Measurements from ENCODE around the gene KCNJ6. TPM values are rescaled to one million over a fixed set of nuclear protein-coding genes. Genes with fewer than 3 reads are reported as not detected.

Gene KCNJ6
- total and polyA plus RNA-seq, 7 experiments from 2014 or later = 0.01 TPM; not detected in 6

- Histone ChIP-seq H3K36me3 (ENCODE audit: control insufficient read depth in 2 of 3, insufficient read depth in 3 of 3, low read length in 3 of 3) (no peaks in the 10 kb centered on the region), H3K4me1 (ENCODE audit: control insufficient read depth in 2 of 2, insufficient read depth in 2 of 2, low read length in 2 of 2) (no peaks in the 10 kb centered on the region), H3K27me3 (ENCODE audit: control insufficient read depth in 2 of 2, insufficient read depth in 2 of 2, low read length in 2 of 2) (peaks cover 0 to 5% of the 10 kb centered on the region in 2 donors), H3K27ac (ENCODE audit: low read depth, low read length) (no peak overlapping the region), H3K9me3 (ENCODE audit: control insufficient read depth in 2 of 3, low read length in 3 of 3) (no peaks in the 10 kb centered on the region), H3K4me3 (ENCODE audit: low read length) (no peak overlapping the region)
- Mint-ChIP-seq H3K36me3 (no peaks in the 10 kb centered on the region), H3K9me3 (peaks cover 0 to 10% (median 0%) of the 10 kb centered on the region in 11 donors), H3K27ac (no peak overlapping the region), H3K27me3 (peaks cover 15 to 34% (median 28%) of the 10 kb centered on the region in 5 donors), H3K4me3 (no peak overlapping the region), H3K4me1 (no peaks in the 10 kb centered on the region)
- ChIA-PET POLR2A (no interaction called here), CTCF (no interaction called here)
- intact Hi-C loops (cut with micrococcal nuclease) = no loop called here
- DNase-seq = no peak
- no peak for ATAC-seq
Observed at GRCh38 chr21:37628362-37628761, 287.9 kb downstream of the KCNJ6 start.

GRCh38 chr21:37627561-37627960 lies 288.7 kb downstream of the KCNJ6 start:
- ChIA-PET POLR2A (no interaction called here), CTCF (no interaction called here)
- no peak for DNase-seq
- intact Hi-C loops (cut with micrococcal nuclease) = no loop called here
- Mint-ChIP-seq H3K36me3 (no peaks in the 10 kb centered on the region), H3K4me1 (no peaks in the 10 kb centered on the region), H3K27ac (no peak overlapping the region), H3K27me3 (peaks cover 15 to 34% (median 28%) of the 10 kb centered on the region in 5 donors), H3K4me3 (no peak overlapping the region), H3K9me3 (peaks cover 0 to 4% (median 0%) of the 10 kb centered on the region in 11 donors)
- Histone ChIP-seq H3K36me3 (ENCODE audit: control insufficient read depth in 2 of 3, insufficient read depth in 3 of 3, low read length in 3 of 3) (no peaks in the 10 kb centered on the region), H3K4me1 (ENCODE audit: control insufficient read depth in 2 of 2, insufficient read depth in 2 of 2, low read length in 2 of 2) (no peaks in the 10 kb centered on the region), H3K9me3 (ENCODE audit: control insufficient read depth in 2 of 3, low read length in 3 of 3) (no peaks in the 10 kb centered on the region), H3K27me3 (ENCODE audit: control insufficient read depth in 2 of 2, insufficient read depth in 2 of 2, low read length in 2 of 2) (peaks cover 0 to 5% of the 10 kb centered on the region in 2 donors), H3K27ac (ENCODE audit: low read depth, low read length) (no peak overlapping the region), H3K4me3 (ENCODE audit: low read length) (no peak overlapping the region)
- ATAC-seq = no peak

- ATAC-seq = no peak
- CTCF ChIA-PET = no interaction called here
- no peaks in the 10 kb centered on the region for H3K4me1 ChIP-seq (ENCODE audit: control insufficient read depth in 2 of 2, insufficient read depth in 2 of 2, low read length in 2 of 2)
- no peaks in the 10 kb centered on the region for H3K9me3 ChIP-seq (ENCODE audit: control insufficient read depth in 2 of 3, low read length in 3 of 3)
- Mint-ChIP-seq H3K27ac (no peak overlapping the region), H3K4me3 (no peak overlapping the region), H3K27me3 (peaks cover 15 to 32% (median 30%) of the 10 kb centered on the region in 5 donors), H3K36me3 (no peaks in the 10 kb centered on the region), H3K4me1 (no peaks in the 10 kb centered on the region), H3K9me3 (peaks cover 0 to 4% (median 0%) of the 10 kb centered on the region in 11 donors)
- no peaks in the 10 kb centered on the region for H3K36me3 ChIP-seq (ENCODE audit: control insufficient read depth in 2 of 3, insufficient read depth in 3 of 3, low read length in 3 of 3)
- peaks cover 0 to 5% of the 10 kb centered on the region in 2 donors for H3K27me3 ChIP-seq (ENCODE audit: control insufficient read depth in 2 of 2, insufficient read depth in 2 of 2, low read length in 2 of 2)
- intact Hi-C loops (cut with micrococcal nuclease) = no loop called here
- H3K27ac ChIP-seq (ENCODE audit: low read depth, low read length) = no peak overlapping the region
- DNase-seq = no peak
- H3K4me3 ChIP-seq (ENCODE audit: low read length) = no peak overlapping the region
- POLR2A ChIA-PET = no interaction called here
Observed at GRCh38 chr21:37627074-37627473, 289.2 kb downstream of the KCNJ6 start.

GRCh38 chr21:37626320-37626719 lies 289.9 kb downstream of the KCNJ6 start:
- H3K36me3 ChIP-seq (ENCODE audit: control insufficient read depth in 2 of 3, insufficient read depth in 3 of 3, low read length in 3 of 3) = no peaks in the 10 kb centered on the region
- intact Hi-C loops (cut with micrococcal nuclease) = no loop called here
- H3K36me3 Mint-ChIP-seq = no peaks in the 10 kb centered on the region
- H3K9me3 ChIP-seq (ENCODE audit: control insufficient read depth in 2 of 3, low read length in 3 of 3) = no peaks in the 10 kb centered on the region
- H3K27me3 Mint-ChIP-seq = peaks cover 19 to 28% (median 25%) of the 10 kb centered on the region in 5 donors
- CTCF ChIA-PET = no interaction called here
- H3K27ac Mint-ChIP-seq = no peak overlapping the region
- H3K4me3 Mint-ChIP-seq = no peak overlapping the region
- H3K4me1 Mint-ChIP-seq = no peaks in the 10 kb centered on the region
- ATAC-seq = no peak
- no peaks in the 10 kb centered on the region for H3K4me1 ChIP-seq (ENCODE audit: control insufficient read depth in 2 of 2, insufficient read depth in 2 of 2, low read length in 2 of 2)
- no peak overlapping the region for H3K27ac ChIP-seq (ENCODE audit: low read depth, low read length)
- H3K9me3 Mint-ChIP-seq = peaks cover 0 to 4% (median 0%) of the 10 kb centered on the region in 11 donors
- POLR2A ChIA-PET = no interaction called here
- no peak overlapping the region for H3K4me3 ChIP-seq (ENCODE audit: low read length)
- no peak for DNase-seq
- H3K27me3 ChIP-seq (ENCODE audit: control insufficient read depth in 2 of 2, insufficient read depth in 2 of 2, low read length in 2 of 2) = peaks cover 0 to 2% of the 10 kb centered on the region in 2 donors

- Histone ChIP-seq H3K4me1 (ENCODE audit: control insufficient read depth in 2 of 2, insufficient read depth in 2 of 2, low read length in 2 of 2) (no peaks in the 10 kb centered on the region), H3K4me3 (ENCODE audit: low read length) (no peak overlapping the region), H3K36me3 (ENCODE audit: control insufficient read depth in 2 of 3, insufficient read depth in 3 of 3, low read length in 3 of 3) (no peaks in the 10 kb centered on the region), H3K27ac (ENCODE audit: low read depth, low read length) (no peak overlapping the region), H3K9me3 (ENCODE audit: control insufficient read depth in 2 of 3, low read length in 3 of 3) (no peaks in the 10 kb centered on the region), H3K27me3 (ENCODE audit: control insufficient read depth in 2 of 2, insufficient read depth in 2 of 2, low read length in 2 of 2) (no peaks in the 10 kb centered on the region)
- Mint-ChIP-seq H3K9me3 (peaks cover 0 to 4% (median 0%) of the 10 kb centered on the region in 11 donors), H3K27me3 (peaks cover 14 to 29% (median 23%) of the 10 kb centered on the region in 5 donors), H3K4me3 (no peak overlapping the region), H3K4me1 (no peaks in the 10 kb centered on the region), H3K27ac (no peak overlapping the region), H3K36me3 (no peaks in the 10 kb centered on the region)
- POLR2A ChIA-PET = no interaction called here
- no peak for DNase-seq
- no peak for ATAC-seq
- CTCF ChIA-PET = interaction anchor here (0.6 kb wide), 1 partner anchor 8 kb away, joined by 4 read pairs; no protein-coding TSS in a partner anchor
- intact Hi-C loops (cut with micrococcal nuclease) = no loop called here
Observed at GRCh38 chr21:37623689-37624088, 292.6 kb downstream of the KCNJ6 start.

GRCh38 chr21:37623183-37623582 lies 293.1 kb downstream of the KCNJ6 start:
- ChIA-PET POLR2A (no interaction called here), CTCF (interaction anchor here (0.6 kb wide), 1 partner anchor 8 kb away, joined by 4 read pairs; no protein-coding TSS in a partner anchor)
- Histone ChIP-seq H3K4me1 (ENCODE audit: control insufficient read depth in 2 of 2, insufficient read depth in 2 of 2, low read length in 2 of 2) (no peaks in the 10 kb centered on the region), H3K4me3 (ENCODE audit: low read length) (no peak overlapping the region), H3K27me3 (ENCODE audit: control insufficient read depth in 2 of 2, insufficient read depth in 2 of 2, low read length in 2 of 2) (no peaks in the 10 kb centered on the region), H3K36me3 (ENCODE audit: control insufficient read depth in 2 of 3, insufficient read depth in 3 of 3, low read length in 3 of 3) (no peaks in the 10 kb centered on the region), H3K27ac (ENCODE audit: low read depth, low read length) (no peak overlapping the region), H3K9me3 (ENCODE audit: control insufficient read depth in 2 of 3, low read length in 3 of 3) (no peaks in the 10 kb centered on the region)
- H3K27ac Mint-ChIP-seq = no peak overlapping the region
- peaks cover 13 to 29% (median 23%) of the 10 kb centered on the region in 5 donors for H3K27me3 Mint-ChIP-seq
- no peaks in the 10 kb centered on the region for H3K4me1 Mint-ChIP-seq
- intact Hi-C loops (cut with micrococcal nuclease) = no loop called here
- H3K36me3 Mint-ChIP-seq = no peaks in the 10 kb centered on the region
- ATAC-seq = no peak
- H3K9me3 Mint-ChIP-seq = peaks cover 0 to under 1% (median 0%) of the 10 kb centered on the region in 11 donors
- DNase-seq = no peak
- H3K4me3 Mint-ChIP-seq = no peak overlapping the region

GRCh38 chr21:37622755-37623154 lies 293.5 kb downstream of the KCNJ6 start:
- no peaks in the 10 kb centered on the region for H3K9me3 ChIP-seq (ENCODE audit: control insufficient read depth in 2 of 3, low read length in 3 of 3)
- CTCF ChIA-PET = no interaction called here
- Mint-ChIP-seq H3K9me3 (no peaks in the 10 kb centered on the region), H3K27ac (no peak overlapping the region), H3K36me3 (no peaks in the 10 kb centered on the region), H3K4me1 (no peaks in the 10 kb centered on the region), H3K4me3 (no peak overlapping the region), H3K27me3 (peaks cover 14 to 30% (median 25%) of the 10 kb centered on the region in 5 donors)
- no peaks in the 10 kb centered on the region for H3K27me3 ChIP-seq (ENCODE audit: control insufficient read depth in 2 of 2, insufficient read depth in 2 of 2, low read length in 2 of 2)
- no peak overlapping the region for H3K4me3 ChIP-seq (ENCODE audit: low read length)
- ATAC-seq (no peak), DNase-seq (no peak)
- POLR2A ChIA-PET = no interaction called here
- intact Hi-C loops (cut with micrococcal nuclease) = no loop called here
- H3K36me3 ChIP-seq (ENCODE audit: control insufficient read depth in 2 of 3, insufficient read depth in 3 of 3, low read length in 3 of 3) = no peaks in the 10 kb centered on the region
- no peak overlapping the region for H3K27ac ChIP-seq (ENCODE audit: low read depth, low read length)
- H3K4me1 ChIP-seq (ENCODE audit: control insufficient read depth in 2 of 2, insufficient read depth in 2 of 2, low read length in 2 of 2) = no peaks in the 10 kb centered on the region
